Osteocyte (in vitro differentiated cells): ENCODE data around the gene EZR. TPM values are rescaled to one million over a fixed set of nuclear protein-coding genes. Genes with fewer than 3 reads are reported as not detected.
A peak's percentile ranks its signal among the peaks of the same experiment; 100 is the strongest.

Experiments used
- DNase-seq: peaks from one replicate; pipeline ENCODE4 v3.0.0; 2021; ENCODE audit warnings: mixed read lengths; ENCODE audit not compliant: unreplicated experiment; ENCODE audit errors: extremely low spot score
- H3K27ac Mint-ChIP-seq: one replicate; pipeline ENCODE4 v1.8.0; 2021; ENCODE audit warnings: mild to moderate bottlenecking, mixed read lengths; ENCODE audit not compliant: unreplicated experiment
- H3K27me3 Mint-ChIP-seq: one replicate; pipeline ENCODE4 v1.8.0; 2021; ENCODE audit warnings: mixed read lengths; ENCODE audit not compliant: unreplicated experiment
- H3K36me3 Mint-ChIP-seq: one replicate; pipeline ENCODE4 v1.8.0; 2021; ENCODE audit warnings: mixed read lengths; ENCODE audit not compliant: unreplicated experiment
- H3K4me1 Mint-ChIP-seq: one replicate; pipeline ENCODE4 v1.8.0; 2021; ENCODE audit warnings: mixed read lengths; ENCODE audit not compliant: unreplicated experiment
- H3K4me3 Mint-ChIP-seq: one replicate; pipeline ENCODE4 v1.8.0; 2021; ENCODE audit warnings: mild to moderate bottlenecking, moderate library complexity, mixed read lengths; ENCODE audit not compliant: unreplicated experiment
- H3K9me3 Mint-ChIP-seq: one replicate; pipeline ENCODE4 v1.8.0; 2021; ENCODE audit warnings: mixed read lengths; ENCODE audit not compliant: unreplicated experiment
- total RNA-seq: library from RNA; stranded (reverse); gene quantifications from 2 replicates; pipeline ENCODE4 v1.2.1, GENCODE V29; 2021
- TF ChIP-seq, protein P1 (sequence below): fragments of 200-600 bp; sonication (generic); IDR thresholded peaks from 2 replicates; pipeline ENCODE4 v1.5.0; 2021; ENCODE audit warnings: antibody characterized with exemption, mild to moderate bottlenecking, moderate library complexity

EZR gene
- total RNA-seq, 1 donor from 2014 or later = 41.1 TPM

DNA sequence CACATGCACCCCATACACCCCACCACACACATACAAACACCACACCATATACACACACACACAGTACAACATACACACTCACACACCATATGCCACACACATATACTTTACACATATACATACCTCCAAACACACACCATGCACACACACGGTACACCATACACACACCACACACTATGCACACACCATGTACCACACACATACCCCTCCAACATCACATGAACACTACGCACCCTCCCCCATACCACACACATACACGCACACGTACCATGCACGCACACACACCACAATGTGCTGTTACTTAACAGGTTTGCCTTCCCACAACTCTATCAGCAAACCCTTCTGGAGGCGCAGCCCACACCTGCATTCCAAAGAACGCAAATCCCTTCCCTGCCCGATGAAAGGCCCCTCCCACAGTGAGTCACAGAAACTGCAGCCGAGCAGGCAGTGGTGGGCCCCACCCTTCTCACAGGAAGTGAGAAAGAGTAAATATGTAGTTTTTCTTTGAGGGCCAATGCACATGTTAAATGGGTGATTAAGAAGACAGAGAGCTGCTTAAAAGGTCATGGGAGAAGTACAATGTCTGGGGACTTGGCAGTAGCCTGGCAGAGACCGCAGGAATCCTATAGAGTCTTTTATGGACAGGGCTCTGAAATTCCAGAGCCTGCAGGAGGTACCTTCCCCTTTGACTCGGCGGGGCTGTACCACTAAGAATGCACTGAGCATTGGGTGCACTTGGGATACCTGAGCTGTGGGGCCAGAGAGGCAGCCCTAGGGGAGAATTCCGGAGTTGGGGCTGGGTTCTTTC lies 34.1 kb upstream of the EZR start:
- Mint-ChIP-seq H3K27ac (no peak overlapping the region), H3K36me3 (no peaks in the 10 kb centered on the region), H3K27me3 (no peaks in the 10 kb centered on the region), H3K4me1 (peaks cover 19% of the 10 kb centered on the region), H3K9me3 (no peaks in the 10 kb centered on the region), H3K4me3 (no peak overlapping the region)
- TF ChIP-seq, protein P1, sequence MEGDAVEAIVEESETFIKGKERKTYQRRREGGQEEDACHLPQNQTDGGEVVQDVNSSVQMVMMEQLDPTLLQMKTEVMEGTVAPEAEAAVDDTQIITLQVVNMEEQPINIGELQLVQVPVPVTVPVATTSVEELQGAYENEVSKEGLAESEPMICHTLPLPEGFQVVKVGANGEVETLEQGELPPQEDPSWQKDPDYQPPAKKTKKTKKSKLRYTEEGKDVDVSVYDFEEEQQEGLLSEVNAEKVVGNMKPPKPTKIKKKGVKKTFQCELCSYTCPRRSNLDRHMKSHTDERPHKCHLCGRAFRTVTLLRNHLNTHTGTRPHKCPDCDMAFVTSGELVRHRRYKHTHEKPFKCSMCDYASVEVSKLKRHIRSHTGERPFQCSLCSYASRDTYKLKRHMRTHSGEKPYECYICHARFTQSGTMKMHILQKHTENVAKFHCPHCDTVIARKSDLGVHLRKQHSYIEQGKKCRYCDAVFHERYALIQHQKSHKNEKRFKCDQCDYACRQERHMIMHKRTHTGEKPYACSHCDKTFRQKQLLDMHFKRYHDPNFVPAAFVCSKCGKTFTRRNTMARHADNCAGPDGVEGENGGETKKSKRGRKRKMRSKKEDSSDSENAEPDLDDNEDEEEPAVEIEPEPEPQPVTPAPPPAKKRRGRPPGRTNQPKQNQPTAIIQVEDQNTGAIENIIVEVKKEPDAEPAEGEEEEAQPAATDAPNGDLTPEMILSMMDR = no peak
- no peak for DNase-seq

DNA sequence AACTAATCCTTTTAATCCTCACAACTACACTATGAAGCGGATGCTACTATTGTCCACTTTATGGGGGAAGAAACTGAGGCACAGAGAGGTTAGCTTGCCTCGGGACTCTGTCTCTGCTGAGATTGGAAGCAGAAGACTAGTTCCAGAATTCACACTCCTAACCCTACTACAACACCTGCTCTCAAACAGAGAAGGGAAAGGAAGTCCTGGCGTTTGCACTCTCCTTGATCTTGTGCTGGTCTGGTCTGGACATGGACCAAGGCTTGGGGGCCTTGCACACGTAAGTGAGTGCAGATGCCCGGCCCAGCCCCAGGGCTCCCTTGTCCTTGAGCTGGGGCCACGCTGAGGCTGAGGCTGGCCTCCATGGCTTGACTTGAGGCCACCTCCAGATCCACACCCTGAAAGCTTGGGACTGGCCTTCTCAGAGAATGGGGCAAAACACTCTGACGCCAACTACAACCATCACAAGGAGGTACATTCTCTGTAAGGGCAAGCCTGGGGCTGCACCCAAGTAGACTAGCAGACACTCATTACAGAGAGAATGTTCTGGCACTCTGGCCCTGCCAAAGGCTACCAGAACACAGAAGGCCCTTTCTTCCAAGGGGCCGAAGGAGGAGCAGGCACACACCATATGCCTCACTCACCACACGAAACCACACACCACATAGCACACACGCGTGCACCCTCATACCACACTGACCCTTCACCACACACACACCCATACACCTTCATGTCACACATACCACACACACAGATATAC lies 33.3 kb upstream of the EZR start:
- Mint-ChIP-seq H3K27ac (no peak overlapping the region), H3K4me1 (peaks cover 19% of the 10 kb centered on the region), H3K36me3 (no peaks in the 10 kb centered on the region), H3K4me3 (no peak overlapping the region), H3K27me3 (no peaks in the 10 kb centered on the region), H3K9me3 (no peaks in the 10 kb centered on the region)
- TF ChIP-seq, protein P1 = no peak
- no peak for DNase-seq

DNA sequence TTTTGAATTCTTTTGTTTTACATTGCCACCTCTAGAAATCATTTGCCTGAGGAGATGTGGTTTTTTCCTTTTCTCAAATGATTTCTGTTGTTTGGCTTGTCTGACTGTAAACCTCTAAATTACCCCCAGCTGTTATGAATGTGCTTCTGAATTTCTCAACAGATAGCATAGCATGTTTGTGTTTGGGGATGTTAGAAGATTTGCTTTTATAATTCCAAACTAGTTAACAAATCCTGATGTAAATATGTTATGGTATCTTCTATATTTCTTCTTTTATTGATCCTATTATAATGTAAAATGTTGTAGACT lies 31.6 kb upstream of the EZR start:
- H3K4me3 Mint-ChIP-seq = no peak overlapping the region
- H3K9me3 Mint-ChIP-seq = no peaks in the 10 kb centered on the region
- no peaks in the 10 kb centered on the region for H3K27me3 Mint-ChIP-seq
- H3K27ac Mint-ChIP-seq = peak overlapping the region; percentile 90
- TF ChIP-seq, protein P1 = no peak
- peaks cover 19% of the 10 kb centered on the region for H3K4me1 Mint-ChIP-seq
- H3K36me3 Mint-ChIP-seq = no peaks in the 10 kb centered on the region
- no peak for DNase-seq

DNA sequence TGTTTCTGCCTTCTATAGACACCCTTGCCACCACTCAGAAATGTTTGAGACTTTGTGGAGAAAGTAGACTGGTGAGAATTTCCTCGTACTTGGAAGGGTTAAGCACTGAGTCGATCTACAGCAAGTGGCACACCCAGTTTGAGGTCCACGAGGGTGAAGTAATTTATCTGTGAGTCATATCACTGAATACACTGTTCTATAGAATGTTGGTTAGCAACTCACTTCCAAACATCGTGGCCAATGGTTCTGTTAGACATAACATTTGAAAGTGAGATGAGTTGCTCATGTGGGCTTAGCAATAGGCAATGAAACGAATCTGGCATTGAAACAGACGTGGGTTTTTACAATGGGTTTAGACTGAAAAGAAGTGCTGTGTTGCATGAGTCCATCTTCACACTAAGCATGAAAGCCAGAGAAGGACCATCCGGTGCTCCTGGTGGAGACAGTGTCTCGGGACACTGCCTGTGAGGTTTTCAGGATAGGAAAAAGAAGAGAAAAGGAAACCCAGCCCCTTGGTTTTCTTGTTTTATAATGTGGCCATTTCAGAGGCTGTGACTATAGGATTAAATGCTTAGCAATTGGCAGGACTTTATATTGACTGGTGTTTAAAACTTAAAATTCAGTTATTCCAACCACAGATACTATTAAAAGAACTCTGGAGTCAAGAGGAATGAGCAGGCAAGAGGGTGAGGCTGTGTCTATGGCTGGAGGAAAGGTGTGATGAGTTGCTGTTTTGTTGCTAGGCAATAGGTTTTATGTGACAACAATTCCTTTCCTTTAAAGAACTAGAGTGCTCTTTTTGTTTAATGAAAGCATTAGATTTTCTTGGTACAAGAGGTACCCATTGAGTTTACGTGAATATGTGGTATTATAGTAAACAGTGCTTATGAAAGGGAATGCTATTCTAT lies 31.0 kb upstream of the EZR start:
- Mint-ChIP-seq H3K27me3 (no peaks in the 10 kb centered on the region), H3K9me3 (no peaks in the 10 kb centered on the region), H3K4me3 (no peak overlapping the region), H3K4me1 (peaks cover 19% of the 10 kb centered on the region), H3K27ac (peak overlapping the region; percentile 90), H3K36me3 (no peaks in the 10 kb centered on the region)
- TF ChIP-seq, protein P1 = no peak
- no peak for DNase-seq
